ENCODE results near the gene PTPRN2. TPM values are rescaled to one million over a fixed set of nuclear protein-coding genes. Genes with fewer than 3 reads are reported as not detected.

PTPRN2 gene
- total and polyA plus RNA-seq, 2 of the 13 experiments (the other 11 are each of a cell fraction or from before 2014, with no cell fraction given) = 2.5 to 24.2 TPM

DNA sequence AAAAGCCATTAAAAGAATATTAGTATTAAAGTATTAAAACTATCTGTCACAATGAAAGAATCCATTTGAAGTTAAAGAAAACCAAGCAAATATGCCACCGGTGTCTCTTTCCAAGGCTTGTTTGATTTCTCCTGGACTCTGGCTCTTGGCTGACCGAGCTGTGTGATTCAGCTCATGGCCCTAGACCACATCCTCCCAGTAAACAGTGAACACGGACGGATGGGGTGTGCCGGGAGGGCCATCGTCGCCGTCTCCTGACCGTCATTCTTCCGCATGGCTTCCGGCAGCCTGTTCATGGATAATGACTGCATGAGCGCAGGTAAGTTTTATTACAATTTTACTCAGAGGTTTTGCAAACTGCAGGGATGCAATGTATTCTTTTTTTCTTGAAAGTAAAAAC is 1032.3 kb downstream of the PTPRN2 start (continued):
- TF ChIP-seq, protein P1, sequence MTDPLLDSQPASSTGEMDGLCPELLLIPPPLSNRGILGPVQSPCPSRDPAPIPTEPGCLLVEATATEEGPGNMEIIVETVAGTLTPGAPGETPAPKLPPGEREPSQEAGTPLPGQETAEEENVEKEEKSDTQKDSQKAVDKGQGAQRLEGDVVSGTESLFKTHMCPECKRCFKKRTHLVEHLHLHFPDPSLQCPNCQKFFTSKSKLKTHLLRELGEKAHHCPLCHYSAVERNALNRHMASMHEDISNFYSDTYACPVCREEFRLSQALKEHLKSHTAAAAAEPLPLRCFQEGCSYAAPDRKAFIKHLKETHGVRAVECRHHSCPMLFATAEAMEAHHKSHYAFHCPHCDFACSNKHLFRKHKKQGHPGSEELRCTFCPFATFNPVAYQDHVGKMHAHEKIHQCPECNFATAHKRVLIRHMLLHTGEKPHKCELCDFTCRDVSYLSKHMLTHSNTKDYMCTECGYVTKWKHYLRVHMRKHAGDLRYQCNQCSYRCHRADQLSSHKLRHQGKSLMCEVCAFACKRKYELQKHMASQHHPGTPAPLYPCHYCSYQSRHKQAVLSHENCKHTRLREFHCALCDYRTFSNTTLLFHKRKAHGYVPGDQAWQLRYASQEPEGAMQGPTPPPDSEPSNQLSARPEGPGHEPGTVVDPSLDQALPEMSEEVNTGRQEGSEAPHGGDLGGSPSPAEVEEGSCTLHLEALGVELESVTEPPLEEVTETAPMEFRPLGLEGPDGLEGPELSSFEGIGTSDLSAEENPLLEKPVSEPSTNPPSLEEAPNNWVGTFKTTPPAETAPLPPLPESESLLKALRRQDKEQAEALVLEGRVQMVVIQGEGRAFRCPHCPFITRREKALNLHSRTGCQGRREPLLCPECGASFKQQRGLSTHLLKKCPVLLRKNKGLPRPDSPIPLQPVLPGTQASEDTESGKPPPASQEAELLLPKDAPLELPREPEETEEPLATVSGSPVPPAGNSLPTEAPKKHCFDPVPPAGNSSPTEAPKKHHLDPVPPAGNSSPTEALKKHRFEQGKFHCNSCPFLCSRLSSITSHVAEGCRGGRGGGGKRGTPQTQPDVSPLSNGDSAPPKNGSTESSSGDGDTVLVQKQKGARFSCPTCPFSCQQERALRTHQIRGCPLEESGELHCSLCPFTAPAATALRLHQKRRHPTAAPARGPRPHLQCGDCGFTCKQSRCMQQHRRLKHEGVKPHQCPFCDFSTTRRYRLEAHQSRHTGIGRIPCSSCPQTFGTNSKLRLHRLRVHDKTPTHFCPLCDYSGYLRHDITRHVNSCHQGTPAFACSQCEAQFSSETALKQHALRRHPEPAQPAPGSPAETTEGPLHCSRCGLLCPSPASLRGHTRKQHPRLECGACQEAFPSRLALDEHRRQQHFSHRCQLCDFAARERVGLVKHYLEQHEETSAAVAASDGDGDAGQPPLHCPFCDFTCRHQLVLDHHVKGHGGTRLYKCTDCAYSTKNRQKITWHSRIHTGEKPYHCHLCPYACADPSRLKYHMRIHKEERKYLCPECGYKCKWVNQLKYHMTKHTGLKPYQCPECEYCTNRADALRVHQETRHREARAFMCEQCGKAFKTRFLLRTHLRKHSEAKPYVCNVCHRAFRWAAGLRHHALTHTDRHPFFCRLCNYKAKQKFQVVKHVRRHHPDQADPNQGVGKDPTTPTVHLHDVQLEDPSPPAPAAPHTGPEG (CRISPR knock-in tag; IDR thresholded peaks at IDR 0.05) = no peak
- TF ChIP-seq ZNF224 (CRISPR knock-in tag; IDR thresholded peaks at IDR 0.05) = no peak
- TF ChIP-seq SRSF9 (IDR thresholded peaks at IDR 0.05; ENCODE audit: borderline replicate concordance, insufficient read depth, low read depth, low read length, poor library complexity, severe bottlenecking) = no peak
- TF ChIP-seq ZMYM3 (CRISPR knock-in tag; IDR thresholded peaks at IDR 0.05) = no peak
- TF ChIP-seq, protein P2, sequence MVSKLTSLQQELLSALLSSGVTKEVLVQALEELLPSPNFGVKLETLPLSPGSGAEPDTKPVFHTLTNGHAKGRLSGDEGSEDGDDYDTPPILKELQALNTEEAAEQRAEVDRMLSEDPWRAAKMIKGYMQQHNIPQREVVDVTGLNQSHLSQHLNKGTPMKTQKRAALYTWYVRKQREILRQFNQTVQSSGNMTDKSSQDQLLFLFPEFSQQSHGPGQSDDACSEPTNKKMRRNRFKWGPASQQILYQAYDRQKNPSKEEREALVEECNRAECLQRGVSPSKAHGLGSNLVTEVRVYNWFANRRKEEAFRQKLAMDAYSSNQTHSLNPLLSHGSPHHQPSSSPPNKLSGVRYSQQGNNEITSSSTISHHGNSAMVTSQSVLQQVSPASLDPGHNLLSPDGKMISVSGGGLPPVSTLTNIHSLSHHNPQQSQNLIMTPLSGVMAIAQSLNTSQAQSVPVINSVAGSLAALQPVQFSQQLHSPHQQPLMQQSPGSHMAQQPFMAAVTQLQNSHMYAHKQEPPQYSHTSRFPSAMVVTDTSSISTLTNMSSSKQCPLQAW (CRISPR knock-in tag; IDR thresholded peaks at IDR 0.05) = peak; percentile 80; the same call in 1 of the 2 replicates
- peak; percentile 48; the same call in 1 of the 2 replicates for TF ChIP-seq TFDP2 (CRISPR knock-in tag; IDR thresholded peaks at IDR 0.05)
- TF ChIP-seq BHLHE40 (IDR thresholded peaks at IDR 0.05; ENCODE audit: low read length) = 0 out of 2 replicates have a peak, but pooled peaks have one; percentile 44
- TF ChIP-seq GATAD2A (CRISPR knock-in tag; IDR thresholded peaks at IDR 0.05) = peak; percentile 57; the same call in 1 of the 2 replicates
- peak; percentile 47 for TF ChIP-seq YY1 (IDR thresholded peaks at IDR 0.05; ENCODE audit: insufficient read depth, insufficient replicate concordance, low read depth, low read length)
- no peak for TF ChIP-seq NAIF1 (CRISPR knock-in tag; IDR thresholded peaks at IDR 0.05; ENCODE audit: borderline replicate concordance)
- no peak for TF ChIP-seq ZNF704 (CRISPR knock-in tag; IDR thresholded peaks at IDR 0.05; ENCODE audit: borderline replicate concordance)
- peak; percentile 87 for TF ChIP-seq FOSL2 (CRISPR knock-in tag; IDR thresholded peaks at IDR 0.05)
- peak; percentile 80 for TF ChIP-seq ARID3A (IDR thresholded peaks at IDR 0.05; ENCODE audit: low read depth, low read length)
- TF ChIP-seq ZNF577 (CRISPR knock-in tag; IDR thresholded peaks at IDR 0.05; ENCODE audit: borderline replicate concordance, low read depth) = no peak
- TF ChIP-seq, protein P3, sequence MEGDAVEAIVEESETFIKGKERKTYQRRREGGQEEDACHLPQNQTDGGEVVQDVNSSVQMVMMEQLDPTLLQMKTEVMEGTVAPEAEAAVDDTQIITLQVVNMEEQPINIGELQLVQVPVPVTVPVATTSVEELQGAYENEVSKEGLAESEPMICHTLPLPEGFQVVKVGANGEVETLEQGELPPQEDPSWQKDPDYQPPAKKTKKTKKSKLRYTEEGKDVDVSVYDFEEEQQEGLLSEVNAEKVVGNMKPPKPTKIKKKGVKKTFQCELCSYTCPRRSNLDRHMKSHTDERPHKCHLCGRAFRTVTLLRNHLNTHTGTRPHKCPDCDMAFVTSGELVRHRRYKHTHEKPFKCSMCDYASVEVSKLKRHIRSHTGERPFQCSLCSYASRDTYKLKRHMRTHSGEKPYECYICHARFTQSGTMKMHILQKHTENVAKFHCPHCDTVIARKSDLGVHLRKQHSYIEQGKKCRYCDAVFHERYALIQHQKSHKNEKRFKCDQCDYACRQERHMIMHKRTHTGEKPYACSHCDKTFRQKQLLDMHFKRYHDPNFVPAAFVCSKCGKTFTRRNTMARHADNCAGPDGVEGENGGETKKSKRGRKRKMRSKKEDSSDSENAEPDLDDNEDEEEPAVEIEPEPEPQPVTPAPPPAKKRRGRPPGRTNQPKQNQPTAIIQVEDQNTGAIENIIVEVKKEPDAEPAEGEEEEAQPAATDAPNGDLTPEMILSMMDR (CRISPR knock-in tag; IDR thresholded peaks at IDR 0.05) = 0 out of 2 replicates have a peak, but pooled peaks have one; percentile 14
